HG03378 (cell line): Measurements from ENCODE around the gene LPCAT1.
"Not testable (repeated sequence)": the region's sequence is repeated elsewhere in the genome, so short reads cannot be mapped to it uniquely, and the experiment has no call there.

Experiments used
- ATAC-seq: cut with Tn5 transposase; IDR thresholded peaks from one replicate; pipeline ENCODE4 v1.9.1; 2021; ENCODE audit warnings: mild to moderate bottlenecking, moderate library complexity; ENCODE audit not compliant: unreplicated experiment

The LPCAT1 gene

DNA sequence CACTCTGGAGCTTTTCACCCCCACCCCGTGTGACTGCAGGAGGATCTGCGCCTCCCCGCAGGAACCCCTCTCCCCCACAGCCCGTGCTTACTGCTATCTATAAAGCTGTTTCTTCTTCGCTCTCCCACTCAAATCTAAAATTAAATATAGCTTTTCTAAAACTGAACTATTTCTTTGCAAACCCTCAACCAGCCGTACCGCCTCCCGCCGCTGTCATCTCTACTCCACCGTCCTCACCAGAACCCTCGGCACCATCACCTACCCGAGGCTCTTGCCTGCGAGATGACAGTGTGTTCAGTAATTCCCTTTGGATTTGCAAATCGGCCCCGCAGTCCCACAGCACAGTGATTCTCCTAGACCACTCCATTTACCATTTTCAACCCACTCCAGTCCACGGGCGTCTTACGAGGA is 13.6 kb downstream of the LPCAT1 start:
- ATAC-seq = no peak

GRCh38 chr5:1509346-1510085 is 14.2 kb downstream of the LPCAT1 start:
- ATAC-seq = no peak

DNA sequence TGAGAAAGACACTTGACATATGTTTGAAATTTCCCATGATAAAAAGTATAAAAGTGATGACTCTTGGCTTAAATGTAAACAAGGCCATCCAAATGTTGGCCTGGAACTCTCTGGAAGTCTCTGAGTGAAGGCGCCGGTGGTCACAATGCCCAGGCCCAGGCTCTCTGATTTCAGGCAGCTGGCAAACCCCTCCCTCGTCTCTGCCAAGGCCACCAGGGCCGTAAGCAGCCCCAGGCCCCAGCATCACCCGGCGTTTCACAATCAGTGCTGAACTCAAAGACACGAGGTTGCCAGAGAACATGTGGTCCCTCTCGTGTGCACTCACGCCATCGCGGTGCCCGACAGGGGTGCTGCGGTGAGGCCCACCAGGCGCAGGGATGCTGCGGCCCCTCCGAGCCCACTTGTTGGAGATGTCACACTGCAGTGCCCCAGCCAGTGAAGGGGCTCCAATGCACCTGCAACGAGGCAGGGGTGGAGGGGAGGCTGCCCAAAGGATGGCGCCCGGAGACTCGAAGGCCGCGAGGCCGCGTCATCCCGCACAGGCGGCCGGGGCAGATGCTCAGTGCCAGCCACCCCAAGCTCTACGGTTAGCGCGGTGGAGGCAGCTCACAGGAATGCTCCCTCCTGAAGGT is 15.0 kb downstream of the LPCAT1 start:
- no peak for ATAC-seq

GRCh38 chr5:1507961-1508658 is 15.7 kb downstream of the LPCAT1 start:
- ATAC-seq = no peak

DNA sequence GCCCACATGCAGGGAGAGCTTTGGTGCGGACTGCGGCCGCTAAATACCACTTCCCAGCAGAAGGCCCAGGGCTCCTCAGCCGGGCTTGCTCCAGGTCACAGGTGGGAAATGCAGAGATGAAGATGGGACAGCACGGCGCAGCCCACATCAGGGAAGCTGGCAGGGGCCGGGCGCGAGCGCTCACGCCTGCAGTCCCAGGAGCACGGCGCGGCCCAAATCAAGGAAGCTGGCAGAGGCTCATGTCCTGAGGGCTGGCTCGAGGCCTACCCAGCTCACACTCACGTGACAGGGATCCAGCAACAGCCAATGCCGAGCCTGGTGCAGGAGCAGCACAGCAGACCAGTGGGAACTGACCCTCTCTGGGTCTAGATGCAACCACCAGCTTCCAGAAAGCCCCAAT is 16.3 kb downstream of the LPCAT1 start:
- ATAC-seq = no peak

DNA sequence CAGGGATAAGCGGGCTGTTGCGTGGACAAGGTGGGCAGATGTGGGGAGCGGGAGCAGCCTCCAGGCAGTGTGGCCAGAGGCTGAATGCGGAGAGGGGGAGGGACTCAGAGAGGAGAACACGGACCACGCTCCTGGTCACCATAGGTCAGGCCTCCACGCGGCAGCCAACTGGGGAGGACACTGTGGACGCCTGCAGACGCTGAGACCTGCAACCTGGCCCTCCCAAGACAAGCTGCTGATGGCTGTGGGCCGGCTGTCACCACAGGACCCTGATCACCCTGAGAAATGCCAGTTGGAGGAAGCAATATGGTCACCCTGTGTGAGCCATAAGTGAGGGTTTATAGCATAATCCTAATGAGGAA is 16.8 kb downstream of the LPCAT1 start:
- no peak for ATAC-seq

- ATAC-seq = no peak
Observed at GRCh38 chr5:1506242-1507013, 17.3 kb downstream of the LPCAT1 start.

DNA sequence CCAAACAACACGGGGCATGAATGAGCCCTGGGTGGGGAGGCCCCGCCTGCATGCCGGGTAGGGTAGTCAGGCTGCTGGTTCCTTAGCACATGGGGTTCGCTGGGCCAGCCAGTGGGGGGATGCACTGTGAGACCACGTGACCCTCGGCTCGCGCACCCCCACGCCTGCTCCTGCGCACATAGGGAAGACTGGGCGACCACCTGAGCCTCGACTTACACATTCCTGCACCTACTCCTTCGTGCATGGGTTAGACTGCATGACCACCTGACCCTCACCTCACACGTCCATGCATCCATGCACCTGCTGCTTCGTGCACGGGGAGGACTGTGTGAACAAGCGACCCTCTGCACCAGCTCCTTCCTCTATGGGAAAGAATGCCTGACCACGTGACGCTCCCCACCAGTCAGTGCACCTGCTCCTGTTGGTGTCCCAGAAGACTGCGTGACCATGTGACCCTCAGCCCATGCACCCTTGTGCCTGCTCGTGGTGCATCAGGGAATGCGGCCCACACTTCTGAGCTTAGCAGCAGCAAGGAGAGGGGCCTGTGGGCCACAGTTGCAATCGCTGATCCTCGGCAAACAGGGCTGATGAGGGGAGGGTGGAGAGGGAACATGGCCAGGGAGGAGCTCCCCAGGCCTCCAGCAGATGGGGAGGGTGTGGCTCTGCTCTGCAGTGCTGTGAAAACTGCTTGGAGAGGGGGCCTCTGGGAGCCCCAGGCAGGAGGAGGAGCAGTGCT is 18.1 kb downstream of the LPCAT1 start:
- no peak for ATAC-seq

DNA sequence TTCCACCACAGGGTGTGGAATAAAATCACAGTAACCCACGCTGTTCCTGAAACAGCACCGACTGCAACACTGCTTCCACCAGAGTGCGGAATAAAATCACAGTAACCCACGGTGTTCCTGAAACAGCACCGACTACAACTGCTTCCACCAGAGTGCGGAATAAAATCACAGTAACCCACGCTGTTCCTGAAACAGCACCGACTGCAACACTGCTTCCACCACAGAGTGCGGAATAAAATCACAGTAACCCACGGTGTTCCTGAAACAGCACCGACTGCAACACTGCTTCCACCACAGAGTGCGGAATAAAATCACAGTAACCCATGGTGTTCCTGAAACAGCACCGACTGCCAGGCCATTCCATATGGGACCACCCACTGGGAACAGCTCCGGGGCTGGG is 18.7 kb downstream of the LPCAT1 start:
- ATAC-seq = not testable (repeated sequence)

DNA sequence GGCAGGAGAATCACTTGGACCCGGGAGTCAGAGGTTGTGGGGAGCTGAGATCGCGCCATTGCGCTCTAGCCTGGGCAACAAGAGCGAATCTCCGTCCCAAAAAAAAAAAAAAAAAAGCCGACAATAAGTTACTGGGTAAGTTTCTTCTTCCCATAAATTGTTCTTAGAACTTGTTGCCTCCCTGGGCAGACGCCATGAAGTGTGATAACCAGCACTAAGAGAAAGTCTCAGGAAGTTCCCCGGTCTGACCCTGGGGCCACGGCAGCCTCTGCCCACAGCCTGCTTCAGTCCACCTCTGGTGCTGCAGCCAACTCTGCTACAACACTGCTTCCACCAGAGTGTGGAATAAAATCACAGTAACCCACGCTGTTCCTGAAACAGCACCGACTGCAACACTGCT is 19.1 kb downstream of the LPCAT1 start:
- no peak for ATAC-seq

GRCh38 chr5:1504069-1504595 is 19.6 kb downstream of the LPCAT1 start:
- no peak for ATAC-seq

DNA sequence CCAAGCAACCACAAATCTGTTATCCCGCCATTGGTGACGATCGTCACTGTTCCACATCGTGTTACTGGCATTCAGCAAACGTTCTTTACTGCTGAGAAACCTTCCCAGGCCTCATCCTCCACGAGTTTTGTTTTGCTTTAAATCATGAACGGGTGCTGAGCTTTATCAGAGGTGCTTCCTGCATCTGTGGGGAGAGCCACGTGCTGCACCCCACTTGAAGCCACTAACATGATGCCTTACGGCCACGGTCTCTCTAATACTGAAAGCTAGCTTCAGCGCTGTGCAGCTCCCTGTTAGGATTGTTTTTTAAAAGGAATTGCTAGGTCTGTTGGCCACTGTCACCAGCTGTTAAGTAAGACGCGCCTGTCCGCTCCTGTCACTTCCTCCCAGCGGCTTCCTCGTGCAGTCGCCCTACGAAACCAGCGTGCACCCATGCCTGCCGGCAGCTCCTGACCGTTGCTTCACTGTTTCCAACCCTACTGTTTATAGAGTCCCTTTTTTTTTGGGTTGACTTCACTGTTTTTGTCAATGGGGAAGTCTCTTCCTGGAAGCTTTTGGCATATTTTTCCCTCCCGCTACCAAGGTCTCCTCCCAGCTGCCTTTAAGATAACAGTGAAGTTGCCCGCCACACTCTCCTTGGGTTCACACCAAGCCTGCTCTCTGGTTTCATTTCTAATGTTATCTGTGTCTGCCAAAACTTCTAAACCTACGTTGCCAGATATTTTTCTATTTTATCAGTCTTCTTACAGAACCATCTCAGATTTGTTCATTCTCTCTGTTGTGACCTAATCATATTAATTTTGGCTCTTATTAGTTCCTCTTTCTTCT is 20.3 kb downstream of the LPCAT1 start:
- ATAC-seq = peak; percentile 24

GRCh38 chr5:1502737-1503120 is 21.0 kb downstream of the LPCAT1 start:
- no peak for ATAC-seq

GRCh38 chr5:1502046-1502736 is 21.6 kb downstream of the LPCAT1 start:
- no peak for ATAC-seq

GRCh38 chr5:1501372-1502045 is 22.3 kb downstream of the LPCAT1 start:
- ATAC-seq = no peak

- ATAC-seq = no peak
Observed at GRCh38 chr5:1500411-1501091, 23.2 kb downstream of the LPCAT1 start.

GRCh38 chr5:1499851-1500250 is 23.9 kb downstream of the LPCAT1 start:
- ATAC-seq = no peak
